H9 (cell line): ENCODE data around the gene RASL12. TPM values are rescaled to one million over a fixed set of nuclear protein-coding genes. Genes with fewer than 3 reads are reported as not detected.

ENCODE experiments used
- DNase-seq: peaks from one replicate; pipeline ENCODE4 v3.0.0-alpha.2; 2017
- H2AFZ ChIP-seq: one replicate; pipeline ENCODE4 v1.6.1; 2013; ENCODE audit warnings: mild to moderate bottlenecking, low read length, control low read depth, moderate library complexity
- H2AK5ac ChIP-seq: 2 replicates; pipeline ENCODE4 v1.6.1; 2013; ENCODE audit warnings: low read length, control low read depth, mixed read lengths; ENCODE audit not compliant: insufficient read length
- H2BK120ac ChIP-seq: one replicate; pipeline ENCODE4 v1.6.1; 2013; ENCODE audit warnings: low read depth, mild to moderate bottlenecking, low read length, control low read depth, inconsistent platforms; ENCODE audit not compliant: poor library complexity, severe bottlenecking
- H2BK12ac ChIP-seq: 2 replicates; pipeline ENCODE4 v1.6.1; 2013; ENCODE audit warnings: low read length, control low read depth, mixed read lengths, low read depth; ENCODE audit not compliant: insufficient read length
- H2BK15ac ChIP-seq: 2 replicates; pipeline ENCODE4 v1.6.1; 2013; ENCODE audit warnings: low read depth, low read length, control low read depth
- H2BK20ac ChIP-seq: one replicate; pipeline ENCODE4 v1.6.1; 2013; ENCODE audit warnings: low read depth, mild to moderate bottlenecking, low read length, control low read depth, inconsistent platforms; ENCODE audit not compliant: poor library complexity, severe bottlenecking
- H2BK5ac ChIP-seq: 2 replicates; pipeline ENCODE4 v1.6.1; 2013; ENCODE audit warnings: low read length, control low read depth, mixed read lengths; ENCODE audit not compliant: insufficient read length
- H3K14ac ChIP-seq: 2 replicates; pipeline ENCODE4 v1.6.1; 2013; ENCODE audit warnings: low read length, control low read depth; ENCODE audit not compliant: insufficient read depth
- H3K18ac ChIP-seq: 2 replicates; pipeline ENCODE4 v1.6.1; 2013; ENCODE audit warnings: low read depth, mild to moderate bottlenecking, mixed read lengths, low read length, control low read depth; ENCODE audit not compliant: insufficient read length
- H3K23ac ChIP-seq: 2 replicates; pipeline ENCODE4 v1.6.1; 2013; ENCODE audit warnings: low read length, control low read depth, mixed read lengths, low read depth; ENCODE audit not compliant: insufficient read length
- H3K23me2 ChIP-seq: 2 replicates; pipeline ENCODE4 v1.6.1; 2013; ENCODE audit warnings: low read depth, mild to moderate bottlenecking, mixed read lengths, low read length, control low read depth; ENCODE audit not compliant: insufficient read length, poor library complexity, severe bottlenecking
- H3K27ac ChIP-seq: 2 replicates; pipeline ENCODE4 v1.5.1; 2013; ENCODE audit warnings: low read length, control low read depth, mixed read lengths, low read depth; ENCODE audit not compliant: insufficient read length
- H3K27me3 ChIP-seq: 2 replicates; pipeline ENCODE4 v1.6.1; 2013; ENCODE audit warnings: low read length, control low read depth, inconsistent platforms; ENCODE audit not compliant: insufficient read depth
- H3K4ac ChIP-seq: 2 replicates; pipeline ENCODE4 v1.6.1; 2013; ENCODE audit warnings: low read depth, mild to moderate bottlenecking, control low read depth, inconsistent platforms, low read length, moderate library complexity
- H3K4me1 ChIP-seq: 2 replicates; pipeline ENCODE4 v1.6.1; 2013; ENCODE audit warnings: low read length, control low read depth, inconsistent platforms; ENCODE audit not compliant: insufficient read depth
- H3K4me2 ChIP-seq: 2 replicates; pipeline ENCODE4 v1.6.1; 2013; ENCODE audit warnings: low read length, control low read depth, mixed read lengths; ENCODE audit not compliant: insufficient read length, insufficient read depth
- H3K56ac ChIP-seq: 2 replicates; pipeline ENCODE4 v1.6.1; 2013; ENCODE audit warnings: low read depth, mild to moderate bottlenecking, mixed read lengths, low read length, control low read depth; ENCODE audit not compliant: insufficient read length
- H3K79me1 ChIP-seq: 2 replicates; pipeline ENCODE4 v1.6.1; 2013; ENCODE audit warnings: low read depth, mild to moderate bottlenecking, moderate library complexity, low read length, control low read depth, inconsistent platforms; ENCODE audit not compliant: insufficient read depth, poor library complexity, severe bottlenecking
- H3K79me2 ChIP-seq: 2 replicates; pipeline ENCODE4 v1.6.1; 2013; ENCODE audit warnings: low read length, control low read depth, inconsistent platforms; ENCODE audit not compliant: insufficient read depth
- H3K9ac ChIP-seq: 2 replicates; pipeline ENCODE4 v1.6.1; 2013; ENCODE audit warnings: low read length, control low read depth, mixed read lengths; ENCODE audit not compliant: insufficient read length; ENCODE audit errors: extremely low read depth
- H3K9me3 ChIP-seq: one replicate; pipeline ENCODE4 v1.6.1; 2013; ENCODE audit warnings: low read depth, low read length, inconsistent platforms; ENCODE audit not compliant: control insufficient read depth
- H3T11ph ChIP-seq: one replicate; pipeline ENCODE4 v1.6.1; 2013; ENCODE audit warnings: mild to moderate bottlenecking, low read length, control low read depth, inconsistent platforms
- H4K20me1 ChIP-seq: one replicate; pipeline ENCODE4 v1.6.1; 2013; ENCODE audit not compliant: control insufficient read depth, insufficient read length, insufficient read depth
- H4K5ac ChIP-seq: 2 replicates; pipeline ENCODE4 v1.6.1; 2013; ENCODE audit warnings: low read depth, mild to moderate bottlenecking, mixed read lengths, low read length, control low read depth; ENCODE audit not compliant: insufficient read length
- H4K8ac ChIP-seq: replicated peaks from 2 replicates; pipeline ENCODE4 v1.6.1; 2013; ENCODE audit warnings: low read length, control low read depth, mixed read lengths, low read depth; ENCODE audit not compliant: insufficient read length
- H4K91ac ChIP-seq: 2 replicates; pipeline ENCODE4 v1.6.1; 2013; ENCODE audit warnings: low read depth, mild to moderate bottlenecking, moderate library complexity, mixed read lengths, low read length, control low read depth; ENCODE audit not compliant: insufficient read length
- H3K27ac Mint-ChIP-seq, 3 experiments: 2 replicates in 2 of 3; 3 replicates in 1 of 3; pipeline ENCODE4 v1.8.0; 2020 to 2021; ENCODE audit warnings: mixed read lengths in 3 of 3, mild to moderate bottlenecking in 1 of 3, moderate library complexity in 1 of 3
- H3K27me3 Mint-ChIP-seq: 2 replicates; pipeline ENCODE4 v1.8.0; 2021; ENCODE audit warnings: low read depth, mild to moderate bottlenecking, moderate library complexity, mixed read lengths
- H3K36me3 Mint-ChIP-seq, 3 experiments: 2 replicates in 2 of 3; 3 replicates in 1 of 3; pipeline ENCODE4 v1.8.0; 2020 to 2021; ENCODE audit warnings: low read depth in 3 of 3, mixed read lengths in 3 of 3; ENCODE audit not compliant: insufficient read depth in 1 of 3
- H3K4me1 Mint-ChIP-seq, 2 experiments: 2 replicates each; pipeline ENCODE4 v1.8.0; 2020; ENCODE audit warnings: mixed read lengths in 2 of 2
- H3K4me3 Mint-ChIP-seq, 2 experiments: 2 replicates in 1 of 2; 3 replicates in 1 of 2; pipeline ENCODE4 v1.8.0; 2020 to 2021; ENCODE audit warnings: mild to moderate bottlenecking in 2 of 2, mixed read lengths in 2 of 2, moderate library complexity in 1 of 2
- H3K9me3 Mint-ChIP-seq, 2 experiments: 2 replicates in 1 of 2; 3 replicates in 1 of 2; pipeline ENCODE4 v1.8.0; 2020; ENCODE audit warnings: mild to moderate bottlenecking in 2 of 2, mixed read lengths in 2 of 2, moderate library complexity in 1 of 2
- WGBS: extraction: QIAGEN DNeasy Blood & Tissue Kit; methylation state at CpG from one replicate; pipeline ENCODE4 v1.1.7; 2013; ENCODE audit warnings: missing lambda C conversion rate, low lambda C conversion rate, mixed read lengths; ENCODE audit not compliant: insufficient read length; ENCODE audit errors: extremely low coverage; 5-methylcytosine and 5-hydroxymethylcytosine counted together
- total RNA-seq: library from RNA; stranded (reverse); gene quantifications from 2 replicates; pipeline ENCODE4 v1.2.1, GENCODE V29; 2021
- TF ChIP-seq, protein P1 (sequence below): fragments of 200-600 bp; sonication (generic); conservative IDR thresholded peaks from 3 replicates; pipeline ENCODE4 v1.8.0; 2021; ENCODE audit warnings: antibody characterized with exemption, mild to moderate bottlenecking

RASL12 gene
- total RNA-seq, 1 experiment from 2014 or later = 7.5 TPM

- Histone ChIP-seq H3K56ac (no peak overlapping the region), H3K4me2 (no peak overlapping the region), H2BK20ac (no peak overlapping the region), H2BK120ac (no peak overlapping the region), H4K5ac (no peak overlapping the region), H3K18ac (no peak overlapping the region), H3K4me1 (no peaks in the 10 kb centered on the region), H3K9me3 (no peaks in the 10 kb centered on the region), H3K27me3 (no peaks in the 10 kb centered on the region), H3K23ac (no peak overlapping the region), H2BK12ac (no peak overlapping the region), H4K91ac (no peak overlapping the region), H2AK5ac (no peak overlapping the region), H3K9ac (no peak overlapping the region), H2BK5ac (no peak overlapping the region), H3K23me2 (no peaks in the 10 kb centered on the region), H3K4ac (no peak overlapping the region), H3K27ac (no peak overlapping the region), H4K20me1 (no peaks in the 10 kb centered on the region), H3K79me2 (no peaks in the 10 kb centered on the region), H4K8ac (no peak overlapping the region), H3T11ph (no peak overlapping the region), H2BK15ac (no peak overlapping the region), H3K79me1 (no peaks in the 10 kb centered on the region), H2AFZ (no peak overlapping the region), H3K14ac (no peak overlapping the region)
- WGBS = no CpG with 5 or more reads among the region's 12 CpGs
- DNase-seq = no peak
- Mint-ChIP-seq H3K4me1 (peaks cover 26% of the 10 kb centered on the region in 2 experiments), H3K36me3 (no peaks in the 10 kb centered on the region), H3K9me3 (no peaks in the 10 kb centered on the region), H3K27me3 (no peaks in the 10 kb centered on the region; the same call in 1 of the 2 replicates), H3K27ac (peak overlapping the region in 1 of 3 experiments; percentile 60; a peak in 1 of 7 replicates), H3K4me3 (no peak overlapping the region)
- TF ChIP-seq, protein P1, sequence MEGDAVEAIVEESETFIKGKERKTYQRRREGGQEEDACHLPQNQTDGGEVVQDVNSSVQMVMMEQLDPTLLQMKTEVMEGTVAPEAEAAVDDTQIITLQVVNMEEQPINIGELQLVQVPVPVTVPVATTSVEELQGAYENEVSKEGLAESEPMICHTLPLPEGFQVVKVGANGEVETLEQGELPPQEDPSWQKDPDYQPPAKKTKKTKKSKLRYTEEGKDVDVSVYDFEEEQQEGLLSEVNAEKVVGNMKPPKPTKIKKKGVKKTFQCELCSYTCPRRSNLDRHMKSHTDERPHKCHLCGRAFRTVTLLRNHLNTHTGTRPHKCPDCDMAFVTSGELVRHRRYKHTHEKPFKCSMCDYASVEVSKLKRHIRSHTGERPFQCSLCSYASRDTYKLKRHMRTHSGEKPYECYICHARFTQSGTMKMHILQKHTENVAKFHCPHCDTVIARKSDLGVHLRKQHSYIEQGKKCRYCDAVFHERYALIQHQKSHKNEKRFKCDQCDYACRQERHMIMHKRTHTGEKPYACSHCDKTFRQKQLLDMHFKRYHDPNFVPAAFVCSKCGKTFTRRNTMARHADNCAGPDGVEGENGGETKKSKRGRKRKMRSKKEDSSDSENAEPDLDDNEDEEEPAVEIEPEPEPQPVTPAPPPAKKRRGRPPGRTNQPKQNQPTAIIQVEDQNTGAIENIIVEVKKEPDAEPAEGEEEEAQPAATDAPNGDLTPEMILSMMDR = no peak
Observed at GRCh38 chr15:65091946-65092770, 24.4 kb upstream of the RASL12 start.
